IMR-90 (cell line): Measurements from ENCODE around the gene SERPING1. TPM values are rescaled to one million over a fixed set of nuclear protein-coding genes. Genes with fewer than 3 reads are reported as not detected.

ENCODE experiments used
- ATAC-seq: fragments of 200-7000 bp; cut with Tn5 transposase; 2 replicates; pipeline ENCODE4 v1.9.1; 2020; ENCODE audit warnings: low read depth, mild to moderate bottlenecking, moderate library complexity
- BruUV-seq: library from RNA; stranded (reverse); fragments of 400-500 nt; replicated peaks from 2 replicates; lab custom pipeline; 2021; lab: Mats Ljungman, UMichigan
- CTCF ChIA-PET: fragments of 300-600 bp; formaldehyde crosslinking; extraction: SDS; loops from one replicate; lab custom pipeline; 2021; ENCODE audit warnings: antibody characterized with exemption; lab: Yijun Ruan, JAX
- POLR2A ChIA-PET: fragments of 300-600 bp; sonication (Branson Sonifier 250); formaldehyde crosslinking; loops from one replicate; lab custom pipeline; 2022; ENCODE audit warnings: antibody characterized with exemption; ENCODE audit not compliant: unreplicated experiment; lab: Charles Lee
- DNase-seq: peaks from one replicate; pipeline ENCODE4 v3.0.0; 2013
- H2AFZ ChIP-seq: replicated peaks from 2 replicates; pipeline ENCODE3; 2013; ENCODE audit warnings: low read length, mild to moderate bottlenecking; ENCODE audit not compliant: poor library complexity
- H2AK5ac ChIP-seq: 2 replicates; pipeline ENCODE4 v1.6.1; 2013; ENCODE audit warnings: low read depth, low read length, inconsistent platforms
- H2AK9ac ChIP-seq: replicated peaks from 2 replicates; pipeline ENCODE3; 2013; ENCODE audit warnings: mild to moderate bottlenecking, low read depth, low read length, moderate library complexity; ENCODE audit not compliant: poor library complexity
- H2BK120ac ChIP-seq: 2 replicates; pipeline ENCODE4 v1.6.1; 2013; ENCODE audit warnings: low read depth, low read length, inconsistent platforms
- H2BK15ac ChIP-seq: 3 replicates; pipeline ENCODE4 v1.6.1; 2013; ENCODE audit warnings: low read depth, low read length, inconsistent platforms
- H2BK20ac ChIP-seq: 2 replicates; pipeline ENCODE4 v1.6.1; 2013; ENCODE audit warnings: low read depth, mild to moderate bottlenecking, inconsistent platforms, low read length, moderate library complexity
- H2BK5ac ChIP-seq: 2 replicates; pipeline ENCODE4 v1.6.1; 2013; ENCODE audit warnings: mild to moderate bottlenecking, low read depth, low read length, inconsistent platforms; ENCODE audit not compliant: poor library complexity, severe bottlenecking
- H3K14ac ChIP-seq: replicated peaks from 2 replicates; pipeline ENCODE4 v1.6.1; 2013; ENCODE audit warnings: low read depth, low read length, inconsistent platforms
- H3K18ac ChIP-seq: 2 replicates; pipeline ENCODE4 v1.6.1; 2013; ENCODE audit warnings: low read depth, low read length, control low read depth
- H3K23ac ChIP-seq: 2 replicates; pipeline ENCODE4 v1.6.1; 2013; ENCODE audit warnings: low read depth, low read length, inconsistent platforms
- H3K27ac ChIP-seq: 2 replicates; pipeline ENCODE4 v1.5.1; 2013; ENCODE audit warnings: mild to moderate bottlenecking, control low read depth, low read length; ENCODE audit not compliant: insufficient read depth
- H3K27me3 ChIP-seq: 2 replicates; pipeline ENCODE4 v1.6.1; 2013; ENCODE audit warnings: low read length; ENCODE audit not compliant: control insufficient read depth, insufficient read depth
- H3K36me3 ChIP-seq: 2 replicates; pipeline ENCODE4 v1.6.1; 2013; ENCODE audit warnings: low read length, mixed read lengths; ENCODE audit not compliant: control insufficient read depth, insufficient read depth
- H3K4ac ChIP-seq: 2 replicates; pipeline ENCODE4 v1.6.1; 2013; ENCODE audit warnings: low read depth, low read length, inconsistent platforms
- H3K4me1 ChIP-seq: 2 replicates; pipeline ENCODE4 v1.6.1; 2013; ENCODE audit warnings: low read length, mixed read lengths; ENCODE audit not compliant: control insufficient read depth, insufficient read depth
- H3K4me2 ChIP-seq: 2 replicates; pipeline ENCODE4 v1.6.1; 2013; ENCODE audit warnings: low read depth, mild to moderate bottlenecking, control low read depth, low read length, moderate library complexity
- H3K4me3 ChIP-seq: 2 replicates; pipeline ENCODE4 v1.5.1; 2013; ENCODE audit warnings: low read depth, mild to moderate bottlenecking, control low read depth, low read length, moderate library complexity; ENCODE audit not compliant: insufficient read depth
- H3K56ac ChIP-seq: 2 replicates; pipeline ENCODE4 v1.6.1; 2013; ENCODE audit warnings: low read length, inconsistent platforms; ENCODE audit not compliant: insufficient read depth; ENCODE audit errors: extremely low read depth
- H3K79me1 ChIP-seq, 2 experiments: 2 replicates each; pipeline ENCODE4 v1.6.1; 2013; ENCODE audit warnings: low read length in 2 of 2, inconsistent platforms in 1 of 2, low read depth in 1 of 2
- H3K9ac ChIP-seq: 2 replicates; pipeline ENCODE4 v1.6.1; 2013; ENCODE audit warnings: low read depth, low read length, control low read depth
- H3K9me1 ChIP-seq: 2 replicates; pipeline ENCODE4 v1.6.1; 2013; ENCODE audit warnings: low read length, inconsistent platforms; ENCODE audit not compliant: insufficient read depth
- H3K9me3 ChIP-seq: 2 replicates; pipeline ENCODE4 v1.6.1; 2013; ENCODE audit warnings: low read length; ENCODE audit not compliant: control insufficient read depth, insufficient read depth
- H4K20me1 ChIP-seq: 2 replicates; pipeline ENCODE4 v1.6.1; 2013; ENCODE audit warnings: low read length, inconsistent platforms; ENCODE audit not compliant: insufficient read depth
- H4K5ac ChIP-seq: 2 replicates; pipeline ENCODE4 v1.6.1; 2013; ENCODE audit warnings: mild to moderate bottlenecking, low read depth, low read length, control low read depth
- H4K8ac ChIP-seq, 2 experiments: 2 replicates each; pipeline ENCODE4 v1.6.1; 2013; ENCODE audit warnings: low read depth in 2 of 2, low read length in 2 of 2, control low read depth in 1 of 2, inconsistent platforms in 1 of 2
- H4K91ac ChIP-seq: 2 replicates; pipeline ENCODE4 v1.6.1; 2013; ENCODE audit warnings: low read depth, low read length, inconsistent platforms; ENCODE audit not compliant: insufficient read depth
- BHLHE40 ChIP-seq: fragments of 150-350 bp; IDR thresholded peaks from 2 replicates; pipeline ENCODE4 v1.6.1; 2016; ENCODE audit warnings: mild to moderate bottlenecking, low read depth, low read length
- CTCF ChIP-seq: conservative IDR thresholded peaks from 2 replicates; pipeline ENCODE4 v1.5.1; 2012; ENCODE audit warnings: mild to moderate bottlenecking, low read depth, low read length, improper control_type of control experiment
- FOS ChIP-seq: fragments of 150-350 bp; IDR thresholded peaks from 2 replicates; pipeline ENCODE4 v1.6.1; 2016; ENCODE audit warnings: low read depth, low read length
- NFE2L2 ChIP-seq: fragments of 150-350 bp; IDR thresholded peaks from 2 replicates; pipeline ENCODE4 v1.6.1; 2016; ENCODE audit warnings: low read depth, mild to moderate bottlenecking, low read length
- RFX5 ChIP-seq: IDR thresholded peaks from 2 replicates; pipeline ENCODE4 v1.8.0; 2012; ENCODE audit warnings: low read depth, mild to moderate bottlenecking, low read length, moderate library complexity
- USF2 ChIP-seq: fragments of 150-350 bp; IDR thresholded peaks from 2 replicates; pipeline ENCODE4 v1.6.1; 2017; ENCODE audit warnings: mild to moderate bottlenecking, antibody characterized with exemption, low read length, low read depth
- WGBS, 2 experiments: methylation state at CpG; one replicate each; pipeline versions ENCODE4 v1.1.5 to v1.1.7; 2013; ENCODE audit warnings: missing lambda C conversion rate in 2 of 2; ENCODE audit not compliant: insufficient read length in 1 of 2; ENCODE audit errors: extremely low coverage in 2 of 2; 5-methylcytosine and 5-hydroxymethylcytosine counted together
- dilution Hi-C: fragments of 300-500 bp; cut with HindIII; formaldehyde crosslinking; loops from one replicate; pipeline ENCODE4 v1.14.3; 2018; ENCODE audit warnings: low sequenced_read_pairs; ENCODE audit not compliant: unreplicated experiment
- in situ Hi-C: fragments of 300-500 bp; cut with MboI; formaldehyde crosslinking; loops from 3 replicates; pipeline ENCODE4 v1.14.3; 2019; ENCODE audit warnings: low sequenced_read_pairs, inconsistent platforms, mixed read lengths
- intact Hi-C: fragments of 100-400 bp; cut with micrococcal nuclease; formaldehyde crosslinking; loops from 2 replicates; pipeline ENCODE4 v1.10.0; 2022
- polyA plus RNA-seq, 3 experiments: library from polyadenylated mRNA; depleted of rRNA; stranded (reverse); fragments of >200 nt; gene quantifications; 2 replicates each; pipeline ENCODE4 v1.2.3, GENCODE V29; 2012; ENCODE audit warnings: low replicate concordance in 1 of 3
- total RNA-seq: library from RNA; depleted of rRNA; stranded (reverse); fragments of >200 nt; gene quantifications from 2 replicates; pipeline ENCODE4 v1.2.3, GENCODE V29; 2012

SERPING1 gene
- total and polyA plus RNA-seq, 2 of the 4 experiments (the other 2 are of a cell fraction): 2.0 to 30.7 TPM

GRCh38 chr11:57653163-57653562 is 55.7 kb downstream of the SERPING1 start:
- TF ChIP-seq USF2 (no peak), BHLHE40 (no peak), FOS (no peak), CTCF (no peak), RFX5 (no peak), NFE2L2 (no peak)
- WGBS, 2 experiments: 10% methylated on average over 2 of the region's 3 CpGs; no CpG with 5 or more reads in 1 of the 2 experiments
- H2BK20ac ChIP-seq: no peak overlapping the region
- no peaks in the 10 kb centered on the region for H3K27me3 ChIP-seq
- H3K23ac ChIP-seq: no peak overlapping the region
- H4K91ac ChIP-seq: no peak overlapping the region
- no TSS peak for BruUV-seq
- no peak overlapping the region for H3K4me3 ChIP-seq
- CTCF ChIA-PET: no interaction called here
- in situ Hi-C loops: no loop called here
- H4K5ac ChIP-seq: no peak overlapping the region
- ATAC-seq (no peak), DNase-seq (no peak)
- H2BK15ac ChIP-seq: no peak overlapping the region
- H3K27ac ChIP-seq: no peak overlapping the region
- H2BK120ac ChIP-seq: no peak overlapping the region
- H3K18ac ChIP-seq: no peak overlapping the region
- no peak overlapping the region for H3K9ac ChIP-seq
- no peak overlapping the region for H3K14ac ChIP-seq
- no peak overlapping the region for H2AK5ac ChIP-seq
- no peaks in the 10 kb centered on the region for H3K36me3 ChIP-seq
- no peak overlapping the region for H3K56ac ChIP-seq
- H2AFZ ChIP-seq: no peak overlapping the region
- H3K9me1 ChIP-seq: 0 out of 2 replicates have a peak, but pooled peaks cover 4% of the 10 kb centered on the region
- H3K4me2 ChIP-seq: no peak overlapping the region
- H2BK5ac ChIP-seq: no peak overlapping the region
- intact Hi-C loops: no loop called here
- dilution Hi-C loops: no loop called here
- H3K79me1 ChIP-seq: peaks cover 5 to 6% of the 10 kb centered on the region in 2 experiments; a peak in 3 of 4 replicates
- H3K4me1 ChIP-seq: peaks cover 11% of the 10 kb centered on the region
- no peaks in the 10 kb centered on the region for H3K9me3 ChIP-seq
- H4K20me1 ChIP-seq: peaks cover 8% of the 10 kb centered on the region
- POLR2A ChIA-PET: no interaction called here
- H2AK9ac ChIP-seq: no peak overlapping the region
- no peak overlapping the region for H3K4ac ChIP-seq
- no peak overlapping the region for H4K8ac ChIP-seq
